GM10248 (cell line): ENCODE measurements around the gene CACNA1S.

Source experiments
- CTCF ChIA-PET: fragments of 300-600 bp; sonication (Branson Sonifier 250); formaldehyde crosslinking; extraction: SDS; loops from one replicate; lab custom pipeline; 2021; ENCODE audit warnings: antibody characterized with exemption; lab: Yijun Ruan, JAX
- POLR2A ChIA-PET: fragments of 350-650 bp; sonication (Branson Sonifier 250); formaldehyde crosslinking; extraction: SDS; loops from one replicate; lab custom pipeline; 2020; ENCODE audit warnings: antibody characterized with exemption; lab: Yijun Ruan, JAX
- DNase-seq: peaks from one replicate; pipeline ENCODE4 v3.0.0; 2012; ENCODE audit errors: extremely low spot score
- CTCF ChIP-seq: IDR thresholded peaks from 2 replicates; pipeline ENCODE4 v1.5.1; 2012; ENCODE audit warnings: mild to moderate bottlenecking, low read depth; ENCODE audit errors: extremely low read depth, missing control alignments, control extremely low read depth

CACNA1S gene

GRCh38 chr1:201145132-201145531 lies 32.9 kb upstream of the CACNA1S start:
- TF ChIP-seq CTCF, result no peak
- no peak for DNase-seq
- POLR2A ChIA-PET, result no interaction called here
- CTCF ChIA-PET, result interaction anchor here (1.3 to 1.8 kb wide), 2 partner anchors 60 to 77 kb away, joined by 3 to 4 read pairs; no protein-coding TSS in a partner anchor

GRCh38 chr1:201144701-201145100 lies 32.5 kb upstream of the CACNA1S start:
- CTCF ChIA-PET, result no interaction called here
- no peak for TF ChIP-seq CTCF
- POLR2A ChIA-PET, result no interaction called here
- DNase-seq, result no peak

- DNase-seq, result no peak
- TF ChIP-seq CTCF, result no peak
- ChIA-PET POLR2A (no interaction called here), CTCF (no interaction called here)
Measured at GRCh38 chr1:201143726-201144635, 31.8 kb upstream of the CACNA1S start.

- no peak for TF ChIP-seq CTCF
- CTCF ChIA-PET, result interaction anchor here (0.7 to 2.2 kb wide), 4 partner anchors 11 to 43 kb away, joined by 3 to 9 read pairs (median 3); partner anchors contain the start of gene TMEM9
- no peak for DNase-seq
- POLR2A ChIA-PET, result interaction anchor here (0.5 kb wide), 1 partner anchor 64 kb away, joined by 3 read pairs; no protein-coding TSS in a partner anchor
Measured at GRCh38 chr1:201142849-201143725, 30.9 kb upstream of the CACNA1S start.

- ChIA-PET POLR2A (interaction anchor here (0.7 kb wide), 1 partner anchor 12 kb away, joined by 3 read pairs; the partner anchor contains the start of gene TMEM9), CTCF (interaction anchor here (0.7 to 5.4 kb wide), 5 partner anchors 9 to 43 kb away, joined by 3 to 31 read pairs (median 3); partner anchors contain the start of gene TMEM9)
- TF ChIP-seq CTCF, result no peak
- no peak for DNase-seq
Measured at GRCh38 chr1:201142011-201142848, 30.0 kb upstream of the CACNA1S start.
